GM12891 (cell line): ENCODE results near the gene PRM3.

Source experiments
- PAX5 ChIP-seq: IDR thresholded peaks from 2 replicates; pipeline ENCODE4 v1.6.1; 2011; ENCODE audit warnings: low read length, moderate library complexity, mild to moderate bottlenecking; ENCODE audit not compliant: insufficient read depth, severe bottlenecking
- POLR2A ChIP-seq: IDR thresholded peaks from 2 replicates; pipeline ENCODE4 v1.6.1; 2011; ENCODE audit warnings: low read depth, low read length, control low read depth
- POLR2AphosphoS5 ChIP-seq: IDR thresholded peaks from 2 replicates; pipeline ENCODE4 v1.6.1; 2011; ENCODE audit warnings: low read depth, low read length, control low read depth
- POU2F2 ChIP-seq: IDR thresholded peaks from 2 replicates; pipeline ENCODE4 v1.6.1; 2011; ENCODE audit warnings: low read depth, mild to moderate bottlenecking, control low read depth, low read length, moderate library complexity
- SPI1 ChIP-seq: IDR thresholded peaks from 2 replicates; pipeline ENCODE4 v1.6.1; 2011; ENCODE audit warnings: low read depth, low read length, control low read depth
- TAF1 ChIP-seq: IDR thresholded peaks from 2 replicates; pipeline ENCODE4 v1.6.1; 2011; ENCODE audit warnings: low read depth, low read length, control low read depth

DNA sequence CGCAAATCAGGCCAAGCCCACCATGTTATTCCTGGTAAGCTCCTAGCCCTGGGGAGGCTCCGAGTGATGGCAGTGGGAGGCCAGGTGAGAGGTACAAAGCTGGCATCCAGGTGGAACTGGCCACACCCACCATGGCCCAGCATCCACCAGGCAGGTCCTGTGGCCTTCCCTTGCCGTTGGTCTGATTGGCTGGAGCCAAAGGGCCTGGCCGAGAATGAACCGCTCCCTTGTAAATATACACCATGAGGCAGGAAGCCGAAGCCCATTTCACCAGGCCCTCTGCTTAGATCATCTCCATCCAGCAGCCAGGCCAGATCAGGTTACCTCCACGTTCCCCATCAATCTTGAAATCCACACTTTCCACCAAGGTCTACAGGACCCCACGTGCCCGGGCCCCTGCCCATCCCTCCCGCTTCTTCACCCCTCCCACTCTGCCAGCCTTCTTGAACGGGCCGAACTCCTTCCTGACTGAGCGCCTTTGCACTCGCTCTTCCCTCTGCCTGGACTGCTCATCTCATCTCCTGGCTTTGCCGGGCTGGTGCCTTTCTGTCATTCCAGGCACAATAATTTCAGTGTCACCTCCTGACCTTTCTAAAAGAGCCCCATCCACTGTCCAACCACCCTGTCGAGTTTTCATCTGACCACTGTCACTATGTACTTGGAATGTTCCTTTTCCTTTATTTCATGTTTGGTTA, 23.2 kb downstream of the PRM3 start:
- TF ChIP-seq POLR2A (peak; percentile 73; the same call in 1 of the 2 replicates), TAF1 (no peak), POLR2AphosphoS5 (peak; percentile 77), PAX5 (no peak), SPI1 (no peak), POU2F2 (no peak; the same call in 1 of the 2 replicates)
